Suprapubic skin (tissue), 4 donors: ENCODE measurements around the gene LAMTOR4. TPM values are rescaled to one million over a fixed set of nuclear protein-coding genes. Genes with fewer than 3 reads are reported as not detected.
"Not testable (repeated sequence)": the region's sequence is repeated elsewhere in the genome, so short reads cannot be mapped to it uniquely, and the experiment has no call there.

ENCODE experiments used
- DNase-seq, 2 donors: peaks; one replicate each; pipeline ENCODE4 v3.0.0-alpha.2; 2019; ENCODE audit warnings: low spot score in 2 of 2
- H3K27ac ChIP-seq: fragments of 200-600 bp; sonication (generic); one replicate; pipeline ENCODE4 v1.5.1; 2019
- H3K27me3 ChIP-seq: fragments of 200-600 bp; sonication (generic); one replicate; pipeline ENCODE4 v1.5.1; 2019
- H3K36me3 ChIP-seq: fragments of 200-600 bp; sonication (generic); one replicate; pipeline ENCODE4 v1.5.1; 2019
- H3K4me1 ChIP-seq: fragments of 200-600 bp; sonication (generic); one replicate; pipeline ENCODE4 v1.5.1; 2019
- H3K4me3 ChIP-seq: fragments of 200-600 bp; sonication (generic); one replicate; pipeline ENCODE4 v1.5.1; 2019; ENCODE audit warnings: mild to moderate bottlenecking
- H3K9me3 ChIP-seq: fragments of 200-600 bp; sonication (generic); one replicate; pipeline ENCODE4 v1.5.1; 2019
- CTCF ChIP-seq, 2 donors: fragments of 200-600 bp in 1 of 2; fragments of 450-650 bp in 1 of 2; sonication (generic) in 1 of 2; IDR thresholded peaks; one replicate each; pipeline ENCODE4 v1.5.1; 2016 to 2019; ENCODE audit warnings: antibody characterized with exemption in 2 of 2, mild to moderate bottlenecking in 1 of 2, moderate library complexity in 1 of 2
- EP300 ChIP-seq: sonication (generic); formaldehyde crosslinking; IDR thresholded peaks from one replicate; pipeline ENCODE4 v1.6.1; 2017; ENCODE audit warnings: antibody characterized with exemption
- POLR2A ChIP-seq, 2 donors: fragments of 450-650 bp; IDR thresholded peaks; one replicate each; pipeline ENCODE4 v1.6.1; 2017; ENCODE audit warnings: antibody characterized with exemption in 2 of 2, mild to moderate bottlenecking in 2 of 2, moderate library complexity in 2 of 2
- POLR2AphosphoS5 ChIP-seq, 3 donors: sonication (generic); formaldehyde crosslinking; IDR thresholded peaks; one replicate each; pipeline ENCODE4 v1.6.1; 2017; ENCODE audit warnings: antibody characterized with exemption in 3 of 3
- WGBS: methylation state at CpG from one replicate; pipeline ENCODE4 v1.1.5; 2018; 5-methylcytosine and 5-hydroxymethylcytosine counted together
- total RNA-seq, 4 donors: library from RNA; depleted of rRNA; stranded (reverse); fragments of >200 nt; gene quantifications; one replicate each; pipeline ENCODE4 v1.1.0, GENCODE V29; 2016

The LAMTOR4 gene
- total RNA-seq, 4 donors from 2014 or later: 346 to 682 (median 537) TPM

GRCh38 chr7:100142461-100142860, 6.3 kb upstream of the LAMTOR4 start:
- Histone ChIP-seq H3K4me3 (no peak overlapping the region), H3K4me1 (peaks cover 5% of the 10 kb centered on the region), H3K27ac (no peak overlapping the region), H3K36me3 (no peaks in the 10 kb centered on the region), H3K9me3 (no peaks in the 10 kb centered on the region), H3K27me3 (no peaks in the 10 kb centered on the region)
- WGBS: 93% methylated on average over 3 of the region's 3 CpGs
- no peak for DNase-seq
- TF ChIP-seq POLR2A (IDR thresholded peaks at IDR 0.05) (no peak), EP300 (no peak)

- not testable (repeated sequence) for H3K9me3 ChIP-seq, H3K27me3 ChIP-seq
Observed at GRCh38 chr7:100146350-100146749, 2.4 kb upstream of the LAMTOR4 start.

GRCh38 chr7:100147278-100147677, 1.4 kb upstream of the LAMTOR4 start:
- Histone ChIP-seq H3K27ac (no peak overlapping the region), H3K36me3 (peaks cover 5% of the 10 kb centered on the region), H3K4me1 (peaks cover 28% of the 10 kb centered on the region), H3K4me3 (no peak overlapping the region), H3K27me3 (no peaks in the 10 kb centered on the region), H3K9me3 (no peaks in the 10 kb centered on the region)
- TF ChIP-seq CTCF (IDR thresholded peaks at IDR 0.05): no peak
- TF ChIP-seq EP300: no peak
- no peak for TF ChIP-seq POLR2A (IDR thresholded peaks at IDR 0.05)
- no peak for TF ChIP-seq POLR2AphosphoS5 (IDR thresholded peaks at IDR 0.05)
- DNase-seq: no peak
- WGBS: 92% methylated on average over 2 of the region's 2 CpGs

More at GRCh38 chr7:100146350-100146749, 2.4 kb upstream of the LAMTOR4 start:
- not testable (repeated sequence) for H3K4me3 ChIP-seq, DNase-seq, H3K36me3 ChIP-seq, H3K27ac ChIP-seq
- H3K4me1 ChIP-seq: peaks cover 28% of the 10 kb centered on the region
- 66% methylated on average over 4 of the region's 4 CpGs for WGBS

GRCh38 chr7:100148225-100148558, 526 bp upstream of the LAMTOR4 start:
- WGBS: 6% methylated on average over 14 of the region's 14 CpGs
- peaks cover 7% of the 10 kb centered on the region for H3K36me3 ChIP-seq
- no peaks in the 10 kb centered on the region for H3K27me3 ChIP-seq
- TF ChIP-seq CTCF (IDR thresholded peaks at IDR 0.05): no peak
- no peak for TF ChIP-seq POLR2A (IDR thresholded peaks at IDR 0.05)
- no peak for TF ChIP-seq EP300
- no peak for TF ChIP-seq POLR2AphosphoS5 (IDR thresholded peaks at IDR 0.05)
- H3K9me3 ChIP-seq: no peaks in the 10 kb centered on the region
- H3K4me3 ChIP-seq: peak overlapping the region; percentile 60
- H3K27ac ChIP-seq: peak overlapping the region; percentile 84
- peaks cover 31% of the 10 kb centered on the region for H3K4me1 ChIP-seq
- no peak for DNase-seq

- no peak for DNase-seq
- no peaks in the 10 kb centered on the region for H3K27me3 ChIP-seq
- H3K27ac ChIP-seq: no peak overlapping the region
- H3K36me3 ChIP-seq: peaks cover 40% of the 10 kb centered on the region
- H3K4me3 ChIP-seq: no peak overlapping the region
- H3K4me1 ChIP-seq: peaks cover 61% of the 10 kb centered on the region
- H3K9me3 ChIP-seq: no peaks in the 10 kb centered on the region
- no peak for TF ChIP-seq EP300
- TF ChIP-seq POLR2AphosphoS5 (IDR thresholded peaks at IDR 0.05): no peak
- TF ChIP-seq CTCF (IDR thresholded peaks at IDR 0.05): no peak
- no peak for TF ChIP-seq POLR2A (IDR thresholded peaks at IDR 0.05)
Observed at GRCh38 chr7:100152404-100152803, 3.7 kb downstream of the LAMTOR4 start.

- H3K27me3 ChIP-seq: no peaks in the 10 kb centered on the region
- no peak for DNase-seq
- peaks cover 64% of the 10 kb centered on the region for H3K4me1 ChIP-seq
- whole genome bisulfite sequencing: 86% methylated on average over 10 of the region's 18 CpGs
- H3K4me3 ChIP-seq: no peak overlapping the region
- H3K9me3 ChIP-seq: no peaks in the 10 kb centered on the region
- TF ChIP-seq POLR2AphosphoS5 (IDR thresholded peaks at IDR 0.05) (no peak), POLR2A (IDR thresholded peaks at IDR 0.05) (no peak), EP300 (no peak), CTCF (IDR thresholded peaks at IDR 0.05) (no peak)
- no peak overlapping the region for H3K27ac ChIP-seq
- peaks cover 40% of the 10 kb centered on the region for H3K36me3 ChIP-seq
Observed at GRCh38 chr7:100152937-100153666, 4.4 kb downstream of the LAMTOR4 start.
